Stimulated activated CD8-positive, alpha-beta memory T cell treated with anti-CD3 and anti-CD28 coated beads, Interleukin-15, amount 100 ng/mL, for 48 hours (primary cell): Measurements from ENCODE around the gene PYCR2.
A peak's percentile ranks its signal among the peaks of the same experiment; 100 is the strongest.
"Not testable (repeated sequence)": the region's sequence is repeated elsewhere in the genome, so short reads cannot be mapped to it uniquely, and the experiment has no call there.

Experiments used
- DNase-seq, 2 donors: peaks; one replicate each; pipeline ENCODE4 v3.0.0-alpha.2; 2020; ENCODE audit warnings: low read depth in 2 of 2

PYCR2 gene

DNA sequence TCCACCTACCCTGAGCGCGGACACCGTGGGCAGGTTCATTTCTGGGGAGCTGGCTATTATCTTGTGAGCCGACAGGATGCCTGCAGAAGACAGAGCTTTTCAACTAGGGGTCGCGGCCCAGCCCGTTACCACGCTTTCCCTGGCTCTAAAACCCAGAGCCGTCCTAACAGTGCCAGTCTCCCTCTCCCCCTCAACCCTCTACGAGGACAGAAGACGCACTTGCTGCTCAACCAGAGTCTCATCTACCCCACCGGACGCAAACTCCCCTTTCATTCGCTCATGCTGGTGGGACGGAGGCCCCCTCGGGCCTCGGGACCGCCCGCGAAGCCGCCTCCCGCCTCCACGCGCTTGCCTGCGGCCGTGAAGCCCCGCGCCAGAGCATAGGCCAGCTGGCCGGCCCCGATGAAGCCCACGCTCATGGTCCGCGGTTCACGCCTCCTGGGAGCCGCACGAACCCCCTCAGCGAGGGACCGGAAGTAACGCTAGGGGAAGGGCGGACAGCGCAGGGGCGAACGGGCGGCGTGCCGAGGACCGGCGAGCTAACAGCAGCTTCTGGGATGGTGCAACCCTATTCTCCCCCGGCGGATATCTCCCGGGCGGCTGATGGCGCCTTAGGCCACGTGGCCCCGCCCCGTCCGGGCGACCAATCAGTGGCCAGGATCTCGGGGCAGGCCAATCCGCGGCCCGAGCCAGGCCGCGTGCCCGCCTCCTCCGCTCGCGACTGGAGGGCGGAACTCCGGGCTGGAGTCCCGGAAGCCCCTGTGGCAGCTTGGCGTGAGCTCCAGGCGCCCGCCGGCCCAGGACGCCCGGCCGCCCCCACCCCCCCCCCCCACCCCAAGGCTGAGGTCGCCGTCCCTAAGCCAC, at the start of gene PYCR2:
TSS of gene PYCR2 (minus strand) at position 559 of the 864 bp plus-strand sequence. CDS start at position 419, 140 bp downstream.
- DNase-seq = peak; percentile 95 to 96

GRCh38 chr1:225973158-225973557, 49.1 kb upstream of the PYCR2 start:
- no peak for DNase-seq

DNA sequence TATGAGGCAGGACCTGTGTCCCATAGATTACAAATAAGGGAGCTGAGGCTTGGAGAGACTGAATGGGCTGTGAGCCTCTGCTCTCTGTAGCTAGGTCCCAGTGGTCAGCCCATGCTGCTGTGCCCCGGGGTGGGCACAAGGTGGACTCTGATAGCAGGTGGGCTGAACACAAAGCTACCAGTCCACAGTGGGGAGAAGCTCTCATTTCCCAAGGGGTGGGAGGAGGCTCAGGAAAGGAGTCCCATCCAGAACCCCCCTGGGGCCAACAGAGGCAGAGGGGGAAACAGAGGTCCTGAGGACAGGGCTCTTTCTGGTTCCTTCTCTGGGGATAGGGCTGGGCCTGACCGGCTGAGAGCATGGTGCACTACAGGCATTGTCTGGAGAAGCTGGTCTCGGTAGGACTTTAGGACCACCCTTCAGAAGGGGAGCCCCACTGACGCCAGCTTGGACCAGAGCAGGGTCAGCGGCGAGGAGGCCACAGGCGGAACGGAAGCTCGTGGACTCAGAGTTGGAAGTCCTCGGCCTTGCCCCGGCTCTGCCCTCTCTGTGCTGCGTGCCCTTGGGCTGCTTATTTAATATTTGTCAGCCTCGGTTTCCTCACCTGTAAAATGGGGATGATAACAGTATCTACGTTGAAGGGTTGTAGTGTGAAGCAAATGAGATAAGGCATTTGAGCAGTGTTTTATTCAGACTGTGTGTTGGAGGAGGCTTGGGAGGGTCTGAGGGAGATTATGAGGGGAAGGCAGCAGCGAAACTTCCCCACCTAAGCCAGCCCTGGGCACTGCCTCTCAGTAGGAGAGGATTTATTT, 48.5 kb upstream of the PYCR2 start:
- no peak for DNase-seq

DNA sequence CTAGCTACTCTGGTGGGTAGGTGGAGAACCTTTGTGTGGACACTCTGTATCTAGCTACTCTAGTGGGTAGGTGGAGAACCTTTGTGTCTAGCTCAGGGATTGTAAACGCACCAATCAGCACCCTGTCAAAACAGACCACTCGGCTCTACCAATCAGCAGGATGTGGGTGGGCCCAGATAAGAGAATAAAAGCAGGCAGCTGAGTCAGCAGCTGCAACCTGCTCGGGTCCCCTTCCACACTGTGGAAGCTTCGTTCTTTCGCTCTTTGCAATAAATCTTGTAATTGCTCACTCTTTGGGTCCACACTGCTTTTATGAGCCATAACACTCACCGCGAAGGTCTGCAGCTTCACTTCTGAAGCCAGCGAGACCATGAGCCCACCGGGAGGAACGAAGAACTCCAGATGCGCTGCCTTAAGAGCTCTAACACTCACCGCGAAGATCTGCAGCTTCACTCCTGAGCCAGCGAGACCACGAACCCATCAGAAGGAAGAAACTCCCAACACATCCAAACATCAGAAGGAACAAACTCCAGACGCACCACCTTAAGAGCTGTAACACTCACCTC, 46.6 kb upstream of the PYCR2 start:
- not testable (repeated sequence) for DNase-seq

GRCh38 chr1:225969751-225970150, 45.7 kb upstream of the PYCR2 start:
- not testable (repeated sequence) for DNase-seq

- no peak for DNase-seq
These were observed 41.2 kb upstream of the PYCR2 start for GRCh38 chr1:225965231-225965630.

DNA sequence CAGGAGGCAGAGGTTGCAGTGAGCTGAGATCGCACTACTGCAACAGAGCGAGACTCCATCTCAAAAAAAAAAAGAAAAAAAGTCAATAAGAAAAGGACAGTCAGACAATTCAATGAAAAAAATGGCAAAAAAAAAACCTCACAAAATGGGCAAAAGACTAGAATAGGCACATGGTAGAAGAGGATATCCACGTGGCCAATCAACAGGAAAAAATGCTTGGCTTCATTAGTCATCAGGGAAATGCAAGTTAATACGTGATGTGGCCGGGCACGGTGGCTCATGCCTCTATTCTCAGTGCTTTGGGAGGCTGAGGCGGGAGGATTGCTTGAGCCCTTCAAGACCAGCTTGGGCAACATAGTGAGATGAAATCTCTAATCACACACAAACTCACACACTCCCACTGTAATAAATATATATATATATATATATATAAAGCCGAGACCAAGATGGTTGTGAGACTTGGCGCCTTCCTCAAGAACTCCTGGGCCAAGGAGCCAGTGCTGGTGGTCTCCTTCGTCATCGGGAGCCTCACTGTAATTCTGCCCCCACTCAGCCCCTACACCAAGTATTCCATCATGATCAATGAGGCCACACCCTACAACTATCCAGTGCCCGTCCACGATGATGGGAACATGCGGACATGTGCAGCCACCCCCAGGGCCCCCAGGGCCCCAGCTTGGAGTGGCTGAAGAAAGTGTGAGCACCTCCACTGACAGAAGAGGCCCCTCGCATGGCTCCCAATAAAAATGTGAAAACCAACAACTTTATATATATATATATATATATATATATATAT, 39.9 kb upstream of the PYCR2 start:
- no peak for DNase-seq

DNA sequence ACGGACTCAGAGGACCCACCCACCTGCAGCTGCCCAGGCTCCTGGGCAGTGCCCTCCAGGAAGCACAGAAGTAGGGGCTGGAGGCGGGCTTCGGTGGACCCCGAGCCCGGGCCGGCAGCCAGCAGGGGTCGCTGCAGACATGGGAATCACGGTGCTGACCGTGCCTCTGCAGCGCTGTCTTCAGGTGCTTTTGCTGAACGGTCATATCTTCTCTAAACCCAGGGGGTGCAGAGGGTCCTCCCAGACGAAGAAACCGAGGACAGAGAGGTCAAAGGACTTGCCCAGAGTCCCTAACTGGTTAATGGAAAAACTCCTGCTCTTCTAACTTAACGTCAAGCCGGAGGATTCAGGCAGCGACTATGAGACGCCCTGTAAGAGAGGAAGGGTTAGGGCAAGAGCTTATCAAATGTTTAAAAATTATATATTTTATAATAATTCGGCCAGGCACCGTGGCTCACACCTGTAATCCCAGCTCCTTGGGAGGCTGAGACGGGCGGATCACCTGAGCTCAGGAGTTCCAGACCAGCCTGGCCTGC, 38.5 kb upstream of the PYCR2 start:
- peak; percentile 48 to 56 for DNase-seq

- no peak for DNase-seq
These were observed 37.8 kb upstream of the PYCR2 start for GRCh38 chr1:225961659-225962439.

- DNase-seq = no peak
These were observed 34.0 kb upstream of the PYCR2 start for GRCh38 chr1:225958041-225958440.

- no peak for DNase-seq
These were observed 30.7 kb upstream of the PYCR2 start for GRCh38 chr1:225954753-225955152.

DNA sequence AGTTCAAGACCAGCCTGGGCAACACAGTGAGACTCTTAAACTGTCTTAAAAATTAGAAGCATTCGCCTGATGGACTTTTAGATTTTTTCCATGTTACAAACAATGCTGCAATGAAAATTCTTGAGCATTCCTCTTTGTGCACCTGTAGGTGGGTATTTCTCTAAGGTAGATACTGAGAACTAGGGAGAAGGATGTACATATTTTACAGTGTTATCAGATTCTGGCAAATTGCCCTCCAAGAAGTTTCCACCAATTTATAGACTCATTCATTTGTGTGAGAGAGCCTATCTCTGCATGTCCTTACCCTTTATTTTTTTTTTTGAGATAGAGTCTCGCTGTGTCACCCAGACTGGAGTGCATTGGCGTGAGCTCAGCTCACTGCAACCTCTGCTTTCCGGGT, 29.3 kb upstream of the PYCR2 start:
- no peak for DNase-seq

GRCh38 chr1:225950905-225951497, 27.0 kb upstream of the PYCR2 start:
- DNase-seq = no peak

DNA sequence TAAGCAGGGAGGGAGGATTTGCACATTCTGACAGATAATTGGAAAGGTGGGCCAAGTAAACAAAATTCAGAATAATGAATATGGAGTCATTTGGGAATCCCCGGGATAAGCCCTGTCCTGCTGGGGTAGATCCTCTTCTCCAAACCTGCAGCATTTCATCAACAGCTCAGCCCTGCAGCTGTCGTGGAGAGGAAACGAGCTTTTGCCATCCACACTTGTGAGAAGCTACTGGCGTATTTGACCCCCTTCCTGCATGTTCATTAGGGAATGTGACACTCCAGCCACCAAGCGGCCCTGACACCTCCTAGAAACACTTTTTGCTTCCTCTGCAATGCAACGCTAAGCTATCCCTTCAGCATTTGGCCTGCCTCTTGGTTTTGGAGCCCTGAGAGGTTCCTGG, 25.0 kb upstream of the PYCR2 start:
- DNase-seq = no peak

- DNase-seq = no peak
These were observed 22.8 kb upstream of the PYCR2 start for GRCh38 chr1:225946803-225947202.

DNA sequence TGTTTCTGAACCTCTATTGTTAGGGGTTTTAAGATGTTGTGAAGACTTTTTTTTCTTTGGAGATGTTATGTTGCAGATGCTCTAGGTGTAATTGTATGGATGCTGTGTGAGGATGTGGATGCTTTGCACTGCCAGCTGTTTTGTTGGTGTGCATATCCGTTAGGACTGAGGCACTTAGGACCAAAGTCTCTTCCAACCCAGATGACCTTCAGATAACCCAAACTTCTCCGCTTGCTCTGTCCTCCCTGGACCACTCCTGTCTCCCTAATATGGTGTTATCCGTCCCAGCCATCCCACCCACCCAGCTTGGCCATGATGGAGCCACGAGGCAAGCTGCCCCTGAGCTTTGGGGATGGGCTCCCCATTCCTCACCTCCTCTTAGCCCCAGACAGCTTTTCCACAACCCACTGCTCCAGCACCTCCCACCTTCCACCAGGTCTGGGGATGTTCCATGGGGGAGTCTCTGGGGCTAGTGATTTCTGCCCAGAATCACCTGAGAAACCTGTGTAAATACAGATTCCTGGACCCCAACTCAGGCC, 22.1 kb upstream of the PYCR2 start:
- no peak for DNase-seq

DNA sequence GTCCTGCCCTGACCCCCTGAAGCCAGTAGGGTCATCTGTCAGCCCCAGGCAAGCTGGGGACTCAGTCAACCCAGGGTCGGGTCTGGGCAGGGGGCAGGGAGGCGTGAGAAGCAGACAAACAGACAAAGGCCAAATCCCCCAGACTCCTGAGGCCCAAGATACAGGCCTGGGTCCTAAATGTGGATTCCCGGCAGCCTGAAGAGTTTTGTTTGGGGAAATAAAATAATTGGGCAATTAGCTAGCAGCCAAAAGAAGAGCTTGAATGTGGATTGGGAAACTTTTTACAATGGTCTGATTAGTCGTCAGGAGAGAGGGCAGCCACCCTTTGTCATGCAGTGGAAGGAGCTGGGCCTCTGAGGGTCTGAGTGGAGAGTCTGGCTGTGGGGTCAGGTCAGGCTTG, 21.5 kb upstream of the PYCR2 start:
- DNase-seq = no peak

DNA sequence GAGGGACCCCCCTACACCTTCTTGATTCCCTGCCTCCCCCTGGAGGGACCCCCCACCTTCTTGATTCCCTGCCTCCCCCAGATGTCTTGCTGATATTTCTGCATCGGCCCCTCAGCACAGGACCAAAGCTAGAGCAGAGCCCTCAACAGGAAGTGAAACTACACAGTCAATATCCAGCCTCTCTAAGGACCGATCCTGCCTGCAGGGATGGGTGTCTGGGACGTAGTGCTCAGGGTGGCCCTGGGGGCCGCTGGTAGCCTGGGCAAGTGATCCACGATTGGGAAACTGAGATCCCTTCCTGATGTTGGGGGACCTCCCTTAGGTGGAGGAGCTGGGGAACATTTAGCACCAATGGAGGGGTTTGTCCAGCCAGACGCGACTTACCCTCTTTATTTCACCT, 20.9 kb upstream of the PYCR2 start:
- DNase-seq = no peak

DNA sequence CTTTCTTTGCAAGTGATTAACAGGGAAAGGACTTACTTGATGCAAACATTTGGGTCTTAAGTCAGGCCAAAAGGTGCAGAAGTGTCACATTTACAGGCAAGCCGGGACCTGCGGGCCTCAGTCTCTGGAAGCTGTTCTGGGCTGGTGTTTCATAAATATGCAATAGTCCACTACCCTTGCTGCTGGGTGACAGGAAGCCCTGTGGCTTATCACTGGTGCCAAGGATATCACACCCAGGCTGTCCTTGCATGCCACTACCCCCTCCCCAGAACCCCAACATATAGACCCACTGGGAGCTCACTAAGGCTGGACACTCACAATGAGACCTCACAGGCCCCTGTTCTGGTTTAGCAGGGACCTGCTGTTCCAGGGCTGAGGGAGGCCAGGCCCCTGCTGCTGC, 20.3 kb upstream of the PYCR2 start:
- no peak for DNase-seq

DNA sequence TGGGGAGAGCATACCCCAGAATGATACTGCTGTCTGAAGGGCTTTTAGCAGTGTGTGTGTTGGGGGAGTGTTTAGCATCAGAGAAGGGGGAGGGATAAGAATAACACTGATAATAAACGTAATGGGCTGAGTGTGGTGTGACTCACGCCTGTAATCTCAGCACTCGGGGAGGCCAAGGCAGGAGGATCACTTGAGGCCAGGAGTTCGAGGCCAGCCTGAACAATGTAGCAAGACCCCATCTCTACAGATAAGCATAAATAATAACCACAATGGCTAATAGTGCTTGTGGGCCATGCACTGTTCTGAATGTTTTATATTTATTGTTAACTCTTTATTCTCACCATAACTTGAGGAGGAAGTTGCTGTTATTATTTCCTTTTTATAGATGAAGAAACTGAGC, 19.5 kb upstream of the PYCR2 start:
- no peak for DNase-seq
